Stimulated activated CD4-positive, alpha-beta T cell treated with anti-CD3 and anti-CD28 coated beads, Interleukin-12 subunit alpha, Interleukin-12 subunit beta, amount 100 ng/mL, for 24 hours (primary cell): ENCODE measurements around the gene KIF1B.
"Not testable (repeated sequence)": the region's sequence is repeated elsewhere in the genome, so short reads cannot be mapped to it uniquely, and the experiment has no call there.

Source experiments
- DNase-seq, 2 experiments: peaks; one replicate each; pipeline ENCODE4 v3.0.0-alpha.2; 2020; ENCODE audit warnings: low read depth in 2 of 2

The KIF1B gene

GRCh38 chr1:10387677-10388386 is 177.5 kb downstream of the KIF1B start:
- DNase-seq: no peak

DNA sequence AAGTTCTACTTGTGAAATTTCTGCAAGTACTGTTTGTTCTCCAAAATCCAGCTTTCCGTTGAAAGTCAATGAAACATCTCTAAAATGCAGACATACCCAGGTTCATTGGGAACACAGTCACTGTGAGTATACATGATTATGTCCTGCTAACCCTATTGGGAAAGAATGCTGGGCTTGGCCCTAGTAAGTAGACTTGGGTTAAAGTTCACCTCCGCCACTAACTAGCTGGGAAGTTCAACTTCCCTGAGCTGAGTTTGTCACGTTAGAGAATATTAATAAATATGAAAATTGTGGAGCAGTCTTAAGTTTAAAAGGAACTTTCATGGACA is 178.0 kb downstream of the KIF1B start:
- DNase-seq: no peak

- DNase-seq: no peak
Measured at GRCh38 chr1:10389271-10389973, 179.1 kb downstream of the KIF1B start.

DNA sequence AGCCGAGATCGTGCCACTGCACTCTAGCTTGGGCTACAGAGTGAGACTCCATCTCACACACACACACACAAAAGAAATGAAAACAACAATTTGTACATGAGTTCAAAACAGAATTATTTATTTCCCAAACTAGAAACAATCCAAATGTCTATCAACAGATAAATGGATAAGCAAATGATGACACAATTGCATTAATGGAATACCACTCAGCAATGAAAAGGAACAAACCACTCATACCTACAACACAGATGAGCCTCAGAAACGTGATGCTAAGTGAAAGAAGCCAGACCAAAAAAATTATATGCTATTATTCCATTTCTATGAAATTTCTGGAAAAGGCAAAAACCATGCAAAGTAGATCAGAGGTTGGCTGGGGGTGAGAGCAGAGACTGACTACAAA is 186.5 kb downstream of the KIF1B start:
- DNase-seq: no peak

- DNase-seq: no peak
Measured at GRCh38 chr1:10398278-10398733, 187.9 kb downstream of the KIF1B start.

DNA sequence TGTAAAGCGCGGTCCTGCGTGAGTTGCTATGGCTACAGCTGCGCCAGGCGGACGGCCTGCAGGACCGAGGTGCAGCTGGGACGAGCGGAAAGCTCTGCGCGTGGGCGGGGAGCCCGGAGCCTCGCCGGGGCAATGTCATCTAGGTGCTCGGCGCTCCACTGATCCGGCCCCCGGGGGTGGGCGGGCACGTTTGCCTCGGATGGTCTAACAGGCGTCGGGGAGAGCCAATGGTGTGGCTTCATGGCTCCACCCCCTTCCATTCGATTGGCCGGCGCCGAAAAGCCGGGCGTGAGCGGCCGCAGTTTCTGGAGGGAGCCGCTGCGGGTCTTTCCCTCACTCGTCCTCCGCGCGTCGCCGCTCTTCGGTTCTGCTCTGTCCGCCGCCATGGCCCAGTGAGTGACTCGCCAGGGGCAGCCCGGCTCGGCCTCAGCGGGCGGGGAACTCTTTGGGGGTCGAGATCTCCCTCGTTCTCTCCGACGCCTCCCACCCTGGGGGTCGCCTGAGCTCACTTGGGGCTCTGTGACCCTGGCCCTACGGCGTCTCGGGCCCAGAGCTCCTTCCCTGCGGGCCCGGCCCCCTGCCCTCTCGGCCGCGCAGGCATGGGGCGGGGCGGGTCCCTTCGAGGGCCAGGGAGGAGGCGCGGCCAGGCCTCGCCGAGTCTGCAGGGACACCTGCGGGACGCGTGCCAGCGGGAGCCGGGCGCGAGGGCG is 188.5 kb downstream of the KIF1B start, which contains the start of gene PGD:
TSS of gene PGD (plus strand) at position 331 of the 710 bp plus-strand sequence. CDS start at position 385, 54 bp downstream.
- DNase-seq: peak; percentile 95 to 98

GRCh38 chr1:10399444-10399941 is 189.1 kb downstream of the KIF1B start:
- peak in 1 of 2 experiments; percentile 5 for DNase-seq

- no peak for DNase-seq
Measured at GRCh38 chr1:10400013-10400412, 189.6 kb downstream of the KIF1B start.

GRCh38 chr1:10401281-10401680 is 190.9 kb downstream of the KIF1B start:
- DNase-seq: no peak

DNA sequence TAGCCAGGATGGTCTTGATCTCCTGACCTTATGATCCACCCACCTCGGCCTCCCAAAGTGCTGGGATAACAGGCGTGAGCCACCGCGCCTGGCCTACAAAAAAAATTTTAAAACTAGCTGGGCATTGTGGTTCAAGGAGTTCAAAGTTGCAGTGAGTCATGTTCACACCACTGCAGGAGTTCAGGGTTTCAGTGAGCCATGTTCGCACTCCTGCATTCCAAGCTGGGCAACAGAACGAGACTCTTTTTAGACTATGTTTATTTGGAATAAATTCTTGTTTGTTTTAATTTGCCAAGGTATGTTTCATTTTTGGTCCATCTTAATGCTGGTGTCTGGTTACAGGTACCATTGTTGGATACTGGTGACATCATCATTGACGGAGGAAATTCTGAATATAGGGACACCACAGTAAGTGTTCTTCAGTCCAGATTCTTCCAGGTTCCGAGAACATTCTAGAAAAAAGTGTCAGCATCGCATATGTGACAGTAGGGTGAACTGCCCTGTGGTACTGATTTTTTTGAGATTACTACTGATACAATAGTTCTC is 192.4 kb downstream of the KIF1B start:
- no peak for DNase-seq

GRCh38 chr1:10407201-10407600 is 196.8 kb downstream of the KIF1B start:
- no peak for DNase-seq

DNA sequence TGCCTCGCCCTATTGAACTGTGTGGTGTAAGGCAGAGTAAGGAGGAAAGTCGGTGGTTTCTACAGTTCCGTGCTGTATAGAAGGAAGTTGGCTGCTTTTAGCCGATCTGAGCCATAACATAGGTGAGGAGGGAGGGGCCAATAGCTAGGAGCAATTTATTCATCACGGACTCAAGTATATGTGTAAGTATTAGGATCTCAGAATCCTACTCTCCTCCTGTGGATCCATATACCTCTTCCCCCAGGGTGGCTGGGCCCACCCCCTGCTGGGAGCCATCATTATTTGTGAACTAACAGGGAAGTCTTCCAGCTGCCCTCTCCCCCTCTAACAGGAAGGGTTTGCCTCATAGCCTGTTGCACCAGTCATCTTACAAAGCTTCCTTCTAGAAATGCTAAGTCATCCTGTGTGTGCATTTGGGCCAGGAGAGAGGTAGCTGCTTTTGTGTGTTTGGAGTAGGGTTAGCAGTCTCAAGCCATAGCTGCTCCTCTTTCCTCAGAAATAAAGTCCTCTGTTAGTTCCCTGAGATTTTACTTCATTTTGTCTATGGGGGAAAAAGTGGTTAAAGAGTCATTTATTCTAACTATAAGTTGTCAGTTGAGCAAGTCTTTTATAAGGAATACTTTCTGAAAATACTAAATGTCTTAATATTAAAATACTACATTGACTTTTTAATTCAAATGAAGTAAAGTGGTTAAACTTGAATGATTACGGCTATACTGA is 205.0 kb downstream of the KIF1B start:
- no peak for DNase-seq

GRCh38 chr1:10415967-10416366 is 205.6 kb downstream of the KIF1B start:
- not testable (repeated sequence) for DNase-seq

GRCh38 chr1:10418741-10419140 is 208.4 kb downstream of the KIF1B start:
- DNase-seq: not testable (repeated sequence)

- no peak for DNase-seq
Measured at GRCh38 chr1:10419351-10419750, 209.0 kb downstream of the KIF1B start.

DNA sequence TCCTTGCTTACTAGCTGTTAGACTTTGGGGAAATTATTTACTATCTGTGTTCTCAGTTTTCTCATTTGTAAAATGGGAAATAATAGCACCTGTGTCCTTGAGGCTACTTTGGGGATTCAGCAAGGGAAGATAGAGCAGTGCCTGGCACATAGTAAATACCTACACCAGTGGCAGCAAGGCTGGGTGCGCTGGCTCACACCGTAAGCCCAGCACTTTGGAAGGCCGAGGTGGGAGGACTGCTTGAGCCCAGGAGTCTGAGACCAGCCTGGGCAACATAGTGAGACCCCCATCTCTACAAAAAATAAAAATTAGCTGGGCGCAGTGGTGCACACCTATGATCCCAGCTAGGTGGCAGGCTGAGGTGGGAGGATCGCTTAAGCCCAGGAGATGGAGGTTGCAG is 211.3 kb downstream of the KIF1B start:
- DNase-seq: no peak

- no peak for DNase-seq
Measured at GRCh38 chr1:10424034-10424433, 213.7 kb downstream of the KIF1B start.

DNA sequence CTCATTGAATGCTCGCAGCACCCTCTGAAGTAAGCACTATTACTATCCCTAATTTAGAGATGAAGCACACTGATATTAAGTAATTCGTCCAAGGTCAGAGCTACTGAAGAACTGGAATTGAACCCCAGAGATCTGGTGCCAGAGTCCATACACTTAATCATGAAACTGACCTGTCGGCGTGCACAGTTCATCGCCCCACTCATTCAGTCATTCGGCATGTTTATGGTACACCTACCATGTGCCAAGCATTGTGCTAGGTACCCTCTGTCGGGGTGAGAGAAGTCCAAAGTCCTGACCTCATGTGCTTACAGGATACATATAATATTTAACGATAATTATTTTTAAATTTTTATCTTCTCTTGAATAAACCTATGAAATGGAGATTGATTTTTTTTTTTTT is 214.3 kb downstream of the KIF1B start:
- DNase-seq: no peak

DNA sequence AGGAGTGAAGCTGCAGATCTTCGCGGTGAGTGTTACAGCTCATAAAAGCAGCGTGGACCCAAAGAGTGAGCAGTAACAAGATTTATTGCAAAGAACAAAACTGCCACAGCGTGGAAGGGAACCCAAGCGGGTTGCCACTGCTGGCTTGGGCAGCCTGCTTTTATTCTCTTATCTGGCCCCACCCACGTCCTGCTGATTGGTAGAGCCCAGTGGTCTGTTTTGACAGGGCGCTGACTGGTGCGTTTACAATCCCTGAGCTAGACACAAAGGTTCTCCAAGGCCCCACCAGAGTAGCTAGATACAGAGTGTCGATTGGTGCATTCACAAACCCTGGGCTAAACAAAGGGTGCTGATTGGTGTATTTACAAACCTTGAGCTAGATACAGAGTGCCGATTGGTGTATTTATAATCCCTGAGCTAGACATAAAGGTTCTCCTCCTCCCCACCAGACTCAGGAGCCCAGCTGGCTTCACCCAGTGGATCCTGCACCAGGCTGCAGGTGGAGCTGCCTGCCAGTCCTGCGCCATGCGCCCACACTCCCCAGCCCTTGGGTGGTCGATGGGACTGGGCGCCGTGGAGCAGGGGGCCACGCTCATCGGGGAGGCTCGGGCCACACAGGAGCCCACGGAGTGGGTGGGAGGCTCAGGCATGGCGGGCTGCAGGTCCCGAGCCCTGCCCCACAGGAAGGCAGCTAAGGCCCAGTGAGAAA is 215.6 kb downstream of the KIF1B start:
- not testable (repeated sequence) for DNase-seq

DNA sequence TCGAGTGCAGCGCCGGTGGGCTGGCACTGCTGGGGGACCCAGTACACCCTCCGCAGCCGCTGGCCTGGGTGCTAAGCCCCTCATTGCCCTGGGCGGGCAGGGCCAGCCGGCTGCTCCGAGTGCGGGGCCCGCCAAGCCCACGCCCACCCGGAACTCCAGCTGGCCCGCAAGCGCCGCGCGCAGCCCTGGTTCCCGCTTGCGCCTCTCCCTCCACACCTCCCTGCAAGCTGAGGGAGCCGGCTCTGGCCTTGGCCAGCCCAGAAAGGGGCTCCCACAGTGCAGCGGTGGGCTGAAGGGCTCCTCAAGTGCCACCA is 216.1 kb downstream of the KIF1B start:
- not testable (repeated sequence) for DNase-seq

- no peak for DNase-seq
Measured at GRCh38 chr1:10428984-10429383, 218.6 kb downstream of the KIF1B start.
